ENCODE measurements around the gene MAN2A2. TPM values are rescaled to one million over a fixed set of nuclear protein-coding genes. Genes with fewer than 3 reads are reported as not detected.

MAN2A2 gene
- total RNA-seq, 1 experiment from 2014 or later, result 31.0 TPM

GRCh38 chr15:90855139-90855538, 48.0 kb upstream of the MAN2A2 start:
- TF ChIP-seq EMX1 (CRISPR knock-in tag; IDR thresholded peaks at IDR 0.05), result no peak
- TF ChIP-seq CREM (CRISPR knock-in tag; IDR thresholded peaks at IDR 0.05), result no peak
- TF ChIP-seq ZNF671 (CRISPR knock-in tag; IDR thresholded peaks at IDR 0.05), result no peak
- no peak for TF ChIP-seq E2F1 (CRISPR knock-in tag; IDR thresholded peaks at IDR 0.05)
- no peak for TF ChIP-seq E2F4 (CRISPR knock-in tag; IDR thresholded peaks at IDR 0.05; ENCODE audit: borderline replicate concordance, low read depth)
- no peak for TF ChIP-seq TP53 (CRISPR knock-in tag; IDR thresholded peaks at IDR 0.05)
- TF ChIP-seq ZNF532 (CRISPR knock-in tag; IDR thresholded peaks at IDR 0.05; ENCODE audit: borderline replicate concordance), result no peak
- no peak for TF ChIP-seq USF2 (CRISPR knock-in tag; IDR thresholded peaks at IDR 0.05)
- no peak for TF ChIP-seq HMGA2 (CRISPR knock-in tag; IDR thresholded peaks at IDR 0.05)
- no peak for TF ChIP-seq ZNF512 (CRISPR knock-in tag; IDR thresholded peaks at IDR 0.05; ENCODE audit: borderline replicate concordance)
- Mint-ChIP-seq H3K27me3 (ENCODE audit: low read depth) (no peaks in the 10 kb centered on the region), H3K27ac (no peak overlapping the region), H3K4me1 (peaks cover 12% of the 10 kb centered on the region), H3K4me3 (no peak overlapping the region), H3K36me3 (no peaks in the 10 kb centered on the region), H3K9me3 (peaks cover 10% of the 10 kb centered on the region; the same call in 1 of the 2 replicates)
- CTCF ChIA-PET, result no interaction called here
- ATAC-seq, result no peak
- no peak for DNase-seq (ENCODE audit: low spot score)
- POLR2A ChIA-PET, result interaction anchor here (0.6 kb wide), 1 partner anchor 45 kb away, joined by 7 read pairs; no protein-coding TSS in a partner anchor

- ChIA-PET POLR2A (no interaction called here), CTCF (no interaction called here)
- no peaks in the 10 kb centered on the region for H3K9me3 Mint-ChIP-seq
- no peaks in the 10 kb centered on the region for H3K27me3 Mint-ChIP-seq (ENCODE audit: low read depth)
- no peak overlapping the region for H3K27ac Mint-ChIP-seq
- H3K36me3 Mint-ChIP-seq, result no peaks in the 10 kb centered on the region
- ATAC-seq (no peak), DNase-seq (ENCODE audit: low spot score) (no peak)
- H3K4me3 Mint-ChIP-seq, result no peak overlapping the region
- TF ChIP-seq TEAD4 (CRISPR knock-in tag; IDR thresholded peaks at IDR 0.05) (no peak), AR (CRISPR knock-in tag; IDR thresholded peaks at IDR 0.05) (no peak), IRF2 (CRISPR knock-in tag; IDR thresholded peaks at IDR 0.05; ENCODE audit: borderline replicate concordance, low read depth) (no peak), PRDM15 (CRISPR knock-in tag; IDR thresholded peaks at IDR 0.05) (no peak), ATF6 (CRISPR knock-in tag; IDR thresholded peaks at IDR 0.05) (no peak), ETV6 (CRISPR knock-in tag; IDR thresholded peaks at IDR 0.05) (no peak)
- peaks cover 14% of the 10 kb centered on the region for H3K4me1 Mint-ChIP-seq
These were observed 45.8 kb upstream of the MAN2A2 start for GRCh38 chr15:90857337-90857736.

Data from WTC11 (cell line).